ENCODE measurements around the gene LSM12. TPM values are rescaled to one million over a fixed set of nuclear protein-coding genes. Genes with fewer than 3 reads are reported as not detected.
A peak's percentile ranks its signal among the peaks of the same experiment; 100 is the strongest.

The LSM12 gene
- total RNA-seq, 1 donor: 59.0 TPM

DNA sequence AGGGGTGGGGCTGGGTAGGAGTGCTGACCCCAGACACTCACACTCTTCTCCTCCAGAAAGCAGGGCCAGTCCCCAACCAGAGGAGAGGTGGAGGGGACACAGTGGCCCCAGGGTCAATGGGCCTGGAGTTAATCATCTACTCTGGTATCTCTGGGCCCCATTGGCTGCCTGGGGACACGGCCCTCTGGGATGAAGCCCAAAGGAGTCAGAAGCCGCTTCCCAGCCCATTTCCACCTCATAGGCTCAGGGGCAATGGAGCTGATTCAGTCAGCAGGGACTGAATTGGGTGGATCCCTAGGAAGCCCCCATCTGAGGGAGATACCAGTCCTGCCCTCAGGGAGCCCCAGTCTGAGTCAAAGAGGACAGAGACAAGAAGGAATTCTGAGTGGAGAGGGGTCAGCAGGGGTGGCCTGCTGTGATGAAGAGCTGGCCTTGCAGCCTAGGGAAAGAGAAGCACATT, 65.0 kb downstream of the LSM12 start:
- Histone ChIP-seq H3K36me3 (ENCODE audit: insufficient read depth, low read length) (no peaks in the 10 kb centered on the region), H3K4me1 (ENCODE audit: insufficient read depth, low read length) (peaks cover 35% of the 10 kb centered on the region), H3K79me2 (ENCODE audit: insufficient read depth, low read length) (no peaks in the 10 kb centered on the region), H3K4me2 (ENCODE audit: insufficient read depth, low read length) (no peak overlapping the region), H2AFZ (ENCODE audit: low read length) (no peak overlapping the region), H3K27me3 (ENCODE audit: insufficient read depth, low read length) (peaks cover 14% of the 10 kb centered on the region), H4K20me1 (ENCODE audit: insufficient read depth, low read length) (no peaks in the 10 kb centered on the region), H3K27ac (ENCODE audit: low read depth, low read length) (no peak overlapping the region), H3K9me3 (ENCODE audit: low read depth, low read length) (no peaks in the 10 kb centered on the region), H3K4me3 (ENCODE audit: insufficient read depth, low read length) (no peak overlapping the region)
- no peak for TF ChIP-seq CTCF (IDR thresholded peaks at IDR 0.05; ENCODE audit: extremely low read depth, low read depth, low read length)
- peak; percentile 65 for DNase-seq (ENCODE audit: insufficient read length, low spot score, missing footprints)

- no peak overlapping the region for H3K27ac ChIP-seq (ENCODE audit: low read depth, low read length)
Measured at GRCh38 chr17:44000871-44001460, 65.5 kb downstream of the LSM12 start.

DNA sequence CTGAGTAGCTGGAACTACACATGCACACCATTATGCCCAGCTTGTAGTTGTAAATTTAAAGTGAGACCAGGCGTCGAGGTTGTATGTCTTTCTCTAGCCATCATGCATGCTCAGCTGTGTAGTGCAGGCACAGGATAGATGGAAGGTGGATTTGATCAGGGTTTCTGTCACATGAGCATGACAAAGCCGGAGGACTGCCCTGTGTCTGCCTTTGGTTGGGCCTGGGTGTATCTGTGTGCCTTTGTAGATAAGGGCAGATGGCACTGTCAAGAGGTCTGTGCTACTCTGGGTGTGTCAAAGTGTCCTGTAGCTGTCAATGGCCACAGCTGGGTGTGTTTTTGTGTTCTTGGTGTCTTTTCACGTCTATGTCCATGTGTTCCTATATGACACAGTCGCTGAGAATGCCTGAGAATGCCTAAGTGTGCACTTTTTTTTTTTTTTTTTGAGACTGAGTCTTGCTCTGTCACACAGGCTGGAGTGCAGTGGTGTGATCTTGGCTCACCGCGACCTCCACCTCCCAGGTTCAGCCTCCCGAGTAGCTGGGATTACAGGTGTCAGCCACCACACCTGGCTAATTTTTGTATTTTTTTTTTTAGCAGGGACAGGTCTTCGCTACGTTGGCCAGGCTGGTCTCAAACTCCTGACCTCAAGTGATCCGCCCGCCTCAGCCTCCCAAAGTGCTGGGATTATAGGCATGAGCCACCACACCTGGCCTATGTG, 66.2 kb downstream of the LSM12 start:
- Histone ChIP-seq H3K4me3 (ENCODE audit: insufficient read depth, low read length) (no peak overlapping the region), H3K4me1 (ENCODE audit: insufficient read depth, low read length) (peaks cover 23% of the 10 kb centered on the region), H3K36me3 (ENCODE audit: insufficient read depth, low read length) (no peaks in the 10 kb centered on the region), H3K79me2 (ENCODE audit: insufficient read depth, low read length) (no peaks in the 10 kb centered on the region), H4K20me1 (ENCODE audit: insufficient read depth, low read length) (no peaks in the 10 kb centered on the region), H3K4me2 (ENCODE audit: insufficient read depth, low read length) (no peak overlapping the region), H3K27ac (ENCODE audit: low read depth, low read length) (no peak overlapping the region), H2AFZ (ENCODE audit: low read length) (no peak overlapping the region), H3K9me3 (ENCODE audit: low read depth, low read length) (no peaks in the 10 kb centered on the region), H3K27me3 (ENCODE audit: insufficient read depth, low read length) (peaks cover 10% of the 10 kb centered on the region)
- DNase-seq (ENCODE audit: insufficient read length, low spot score, missing footprints): peak; percentile 30
- no peak for TF ChIP-seq CTCF (IDR thresholded peaks at IDR 0.05; ENCODE audit: extremely low read depth, low read depth, low read length)

More at GRCh38 chr17:44000871-44001460, 65.5 kb downstream of the LSM12 start:
- TF ChIP-seq CTCF (IDR thresholded peaks at IDR 0.05; ENCODE audit: extremely low read depth, low read depth, low read length): no peak
- Histone ChIP-seq H3K4me1 (ENCODE audit: insufficient read depth, low read length) (peaks cover 30% of the 10 kb centered on the region), H2AFZ (ENCODE audit: low read length) (no peak overlapping the region), H3K36me3 (ENCODE audit: insufficient read depth, low read length) (no peaks in the 10 kb centered on the region), H3K27me3 (ENCODE audit: insufficient read depth, low read length) (peaks cover 12% of the 10 kb centered on the region), H3K9me3 (ENCODE audit: low read depth, low read length) (no peaks in the 10 kb centered on the region), H3K4me3 (ENCODE audit: insufficient read depth, low read length) (no peak overlapping the region), H4K20me1 (ENCODE audit: insufficient read depth, low read length) (no peaks in the 10 kb centered on the region), H3K79me2 (ENCODE audit: insufficient read depth, low read length) (no peaks in the 10 kb centered on the region), H3K4me2 (ENCODE audit: insufficient read depth, low read length) (no peak overlapping the region)
- DNase-seq (ENCODE audit: insufficient read length, low spot score, missing footprints): peak; percentile 37

DNA sequence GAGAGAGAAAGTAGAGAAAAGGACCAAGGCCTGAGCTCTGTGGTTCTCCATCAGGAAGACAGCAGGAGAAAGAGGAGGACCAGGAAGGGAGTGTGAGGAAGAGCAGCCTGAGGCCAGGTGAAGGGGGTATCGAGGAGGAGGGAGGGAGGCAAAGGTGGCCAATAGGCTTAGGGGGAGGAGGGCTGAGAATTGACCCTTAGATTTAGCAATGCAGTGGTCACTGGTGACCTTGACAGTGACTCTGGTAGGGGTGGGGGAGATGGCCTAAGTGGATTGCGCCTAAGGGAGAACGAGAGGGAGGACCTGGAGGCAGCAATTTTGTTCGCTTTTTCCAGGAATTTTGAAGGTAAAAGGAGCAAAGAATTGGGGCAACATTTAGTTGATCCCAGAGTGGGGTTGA, 67.4 kb downstream of the LSM12 start:
- Histone ChIP-seq H4K20me1 (ENCODE audit: insufficient read depth, low read length) (no peaks in the 10 kb centered on the region), H2AFZ (ENCODE audit: low read length) (peak overlapping the region; percentile 27), H3K4me2 (ENCODE audit: insufficient read depth, low read length) (peak overlapping the region; percentile 35), H3K9me3 (ENCODE audit: low read depth, low read length) (no peaks in the 10 kb centered on the region), H3K79me2 (ENCODE audit: insufficient read depth, low read length) (no peaks in the 10 kb centered on the region), H3K36me3 (ENCODE audit: insufficient read depth, low read length) (no peaks in the 10 kb centered on the region), H3K4me3 (ENCODE audit: insufficient read depth, low read length) (no peak overlapping the region), H3K4me1 (ENCODE audit: insufficient read depth, low read length) (peaks cover 27% of the 10 kb centered on the region), H3K27me3 (ENCODE audit: insufficient read depth, low read length) (peaks cover 13% of the 10 kb centered on the region), H3K27ac (ENCODE audit: low read depth, low read length) (no peak overlapping the region)
- DNase-seq (ENCODE audit: insufficient read length, low spot score, missing footprints): peak; percentile 8
- no peak for TF ChIP-seq CTCF (IDR thresholded peaks at IDR 0.05; ENCODE audit: extremely low read depth, low read depth, low read length)
